Common myeloid progenitor, CD34-positive (primary cell): Measurements from ENCODE around the gene MYCT1.
A peak's percentile ranks its signal among the peaks of the same experiment; 100 is the strongest.

ENCODE experiments used
- CTCF ChIA-PET: fragments of 350-600 bp; sonication (Branson Sonifier 250); formaldehyde crosslinking; loops from one replicate; lab custom pipeline; 2021; ENCODE audit warnings: antibody characterized with exemption; lab: Charles Lee
- POLR2A ChIA-PET: fragments of 350-600 bp; sonication (Branson Sonifier 250); formaldehyde crosslinking; loops from one replicate; lab custom pipeline; 2021; ENCODE audit warnings: antibody characterized with exemption; lab: Charles Lee
- DNase-seq, 3 donors: peaks; one replicate each; pipeline versions ENCODE4 v3.0.0 to v3.0.0-alpha.2; 2013
- H3K27ac ChIP-seq, 2 experiments: 1 replicate in 1 of 2; 2 replicates in 1 of 2; pipeline ENCODE4 v1.7.0; 2013; ENCODE audit warnings: inconsistent platforms in 2 of 2, low read length in 2 of 2, mild to moderate bottlenecking in 2 of 2, low read depth in 1 of 2, moderate library complexity in 1 of 2; ENCODE audit not compliant: severe bottlenecking in 2 of 2, insufficient read depth in 1 of 2, poor library complexity in 1 of 2
- H3K27me3 ChIP-seq, 5 experiments: replicated peaks in 2 of 5; 1 replicate in 3 of 5; 2 replicates in 2 of 5; pipeline versions ENCODE4 v1.6.1 to v1.7.0; 2013; ENCODE audit warnings: low read length in 4 of 5, mild to moderate bottlenecking in 2 of 5, moderate library complexity in 2 of 5, inconsistent platforms in 1 of 5; ENCODE audit not compliant: insufficient read depth in 5 of 5, control insufficient read depth in 4 of 5
- H3K36me3 ChIP-seq, 4 experiments: 1 replicate in 2 of 4; 2 replicates in 2 of 4; pipeline versions ENCODE4 v1.6.1 to v1.7.0; 2013; ENCODE audit warnings: low read length in 3 of 4, control low read depth in 1 of 4, mild to moderate bottlenecking in 1 of 4; ENCODE audit not compliant: control insufficient read depth in 4 of 4, insufficient read depth in 4 of 4
- H3K4me1 ChIP-seq, 4 experiments: 1 replicate in 3 of 4; 2 replicates in 1 of 4; pipeline versions ENCODE4 v1.6.1 to v1.7.1; 2013; ENCODE audit warnings: low read length in 3 of 4, mild to moderate bottlenecking in 3 of 4, control low read depth in 1 of 4, inconsistent platforms in 1 of 4, moderate library complexity in 1 of 4; ENCODE audit not compliant: control insufficient read depth in 4 of 4, insufficient read depth in 4 of 4; ENCODE audit errors: control extremely low read depth in 1 of 4
- H3K4me3 ChIP-seq, 7 experiments: 1 replicate in 4 of 7; 2 replicates in 3 of 7; pipeline versions ENCODE4 v1.5.1 to v1.7.0; 2013; ENCODE audit warnings: mild to moderate bottlenecking in 7 of 7, low read length in 6 of 7, moderate library complexity in 6 of 7, inconsistent platforms in 2 of 7, low read depth in 2 of 7, control low read depth in 1 of 7; ENCODE audit not compliant: insufficient read depth in 4 of 7, control insufficient read depth in 1 of 7; ENCODE audit errors: extremely low read depth in 1 of 7
- H3K9me3 ChIP-seq, 5 experiments: 1 replicate in 4 of 5; 2 replicates in 1 of 5; pipeline versions ENCODE4 v1.6.1 to v1.7.1; 2013; ENCODE audit warnings: low read length in 4 of 5, mild to moderate bottlenecking in 2 of 5, inconsistent platforms in 1 of 5, low read depth in 1 of 5, moderate library complexity in 1 of 5; ENCODE audit not compliant: control insufficient read depth in 4 of 5, insufficient read depth in 2 of 5; ENCODE audit errors: control extremely low read depth in 1 of 5
- WGBS: methylation state at CpG from one replicate; pipeline ENCODE4 v1.1.5; 2013; ENCODE audit not compliant: insufficient coverage; 5-methylcytosine and 5-hydroxymethylcytosine counted together

The MYCT1 gene

GRCh38 chr6:152716322-152716721, 18.6 kb downstream of the MYCT1 start:
- WGBS: no CpG with 5 or more reads among the region's 3 CpGs
- ChIA-PET POLR2A (no interaction called here), CTCF (interaction anchor here (1.7 kb wide), 1 partner anchor 14 kb away, joined by 6 read pairs; no protein-coding TSS in a partner anchor)

GRCh38 chr6:152720974-152721373, 23.3 kb downstream of the MYCT1 start:
- Histone ChIP-seq H3K4me1 (peaks cover 0 to 12% (median 4%) of the 10 kb centered on the region in 4 experiments), H3K36me3 (peaks cover 0 to 21% (median 7%) of the 10 kb centered on the region in 4 experiments), H3K27ac (no peak overlapping the region), H3K4me3 (no peak overlapping the region), H3K27me3 (no peaks in the 10 kb centered on the region), H3K9me3 (peaks cover 0 to 2% (median 0%) of the 10 kb centered on the region in 5 experiments)
- 20% methylated on average over 1 of the region's 3 CpGs for WGBS
- ChIA-PET POLR2A (no interaction called here), CTCF (interaction anchor here (0.8 to 1.4 kb wide), 6 partner anchors 8 to 228 kb away, joined by 3 to 5 read pairs (median 3); no protein-coding TSS in a partner anchor)
- DNase-seq: peak in 1 of 3 donors; percentile 39

More at GRCh38 chr6:152716322-152716721, 18.6 kb downstream of the MYCT1 start:
- H3K27ac ChIP-seq: no peak overlapping the region
- DNase-seq: no peak
- peaks cover 0 to 16% (median 0%) of the 10 kb centered on the region in 5 experiments for H3K9me3 ChIP-seq
- H3K4me3 ChIP-seq: no peak overlapping the region
- no peaks in the 10 kb centered on the region for H3K27me3 ChIP-seq
- H3K36me3 ChIP-seq: peaks cover 0 to 16% (median 7%) of the 10 kb centered on the region in 4 experiments
- H3K4me1 ChIP-seq: peaks cover 0 to 12% (median 4%) of the 10 kb centered on the region in 4 experiments

DNA sequence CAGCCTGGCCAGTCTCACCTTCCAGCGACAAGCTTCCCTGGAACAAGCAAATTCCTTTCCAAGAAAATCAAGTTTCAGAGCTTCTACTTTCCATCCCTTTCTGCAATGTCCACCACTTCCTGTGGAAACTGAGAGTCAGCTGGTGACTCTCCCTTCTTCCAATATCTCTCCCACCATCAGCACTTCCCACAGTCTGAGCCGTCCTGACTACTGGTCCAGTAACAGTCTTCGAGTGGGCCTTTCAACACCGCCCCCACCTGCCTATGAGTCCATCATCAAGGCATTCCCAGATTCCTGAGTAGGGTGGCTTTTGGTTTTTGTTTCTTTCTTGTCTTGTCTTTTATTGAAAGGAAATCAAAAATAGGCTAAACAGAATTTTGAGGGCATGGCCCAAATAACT, 24.3 kb downstream of the MYCT1 start:
- Histone ChIP-seq H3K4me3 (no peak overlapping the region), H3K27me3 (no peaks in the 10 kb centered on the region), H3K36me3 (peaks cover 0 to 21% (median 6%) of the 10 kb centered on the region in 4 experiments), H3K4me1 (peaks cover 0 to 12% (median 4%) of the 10 kb centered on the region in 4 experiments), H3K9me3 (peaks cover 0 to 2% (median 0%) of the 10 kb centered on the region in 5 experiments), H3K27ac (no peak overlapping the region)
- no peak for DNase-seq
- ChIA-PET POLR2A (no interaction called here), CTCF (no interaction called here)
- 100% methylated on average over 2 of the region's 4 CpGs for WGBS

- Histone ChIP-seq H3K27ac (no peak overlapping the region), H3K27me3 (no peaks in the 10 kb centered on the region), H3K36me3 (peaks cover 0 to 21% (median 3%) of the 10 kb centered on the region in 4 experiments), H3K9me3 (no peaks in the 10 kb centered on the region), H3K4me3 (no peak overlapping the region), H3K4me1 (peaks cover 0 to 12% (median 4%) of the 10 kb centered on the region in 4 experiments)
- WGBS: 100% methylated on average over 1 of the region's 1 CpG
- DNase-seq: no peak
- CTCF ChIA-PET: interaction anchor here (1.3 kb wide), 1 partner anchor 231 kb away, joined by 7 read pairs; no protein-coding TSS in a partner anchor
- POLR2A ChIA-PET: no interaction called here
Observed at GRCh38 chr6:152723398-152723797, 25.7 kb downstream of the MYCT1 start.

- 63% methylated on average over 3 of the region's 4 CpGs for WGBS
- Histone ChIP-seq H3K27ac (no peak overlapping the region), H3K4me3 (no peak overlapping the region), H3K27me3 (no peaks in the 10 kb centered on the region), H3K9me3 (no peaks in the 10 kb centered on the region), H3K4me1 (no peaks in the 10 kb centered on the region), H3K36me3 (peaks cover 0 to 21% (median 3%) of the 10 kb centered on the region in 4 experiments)
- CTCF ChIA-PET: interaction anchor here (1.3 kb wide), 1 partner anchor 222 kb away, joined by 3 read pairs; no protein-coding TSS in a partner anchor
- DNase-seq: no peak
- POLR2A ChIA-PET: interaction anchor here (0.6 kb wide), 1 partner anchor 157 kb away, joined by 3 read pairs; no protein-coding TSS in a partner anchor
Observed at GRCh38 chr6:152726313-152726712, 28.6 kb downstream of the MYCT1 start.

DNA sequence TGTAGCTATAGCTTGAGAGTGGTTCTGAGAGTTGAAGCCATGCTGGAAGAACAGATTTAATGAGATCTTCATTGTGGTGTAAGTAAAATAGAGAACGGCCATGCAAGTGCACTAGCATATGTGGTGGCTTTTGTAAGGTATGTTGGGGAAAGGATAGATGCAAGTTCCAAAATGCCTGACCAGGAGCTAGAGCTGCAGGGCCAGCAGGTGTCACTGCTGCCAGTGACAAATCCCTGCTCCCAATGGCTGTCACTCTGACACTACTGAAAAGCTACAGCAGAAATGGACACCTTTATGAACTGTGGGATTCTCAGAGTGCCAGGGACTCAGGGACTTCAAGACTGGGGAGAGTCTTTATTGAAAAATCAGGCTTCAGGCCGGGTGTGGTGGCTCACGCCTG, 29.8 kb downstream of the MYCT1 start:
- Histone ChIP-seq H3K27me3 (no peaks in the 10 kb centered on the region), H3K9me3 (peaks cover 0 to under 1% (median 0%) of the 10 kb centered on the region in 5 experiments), H3K4me1 (no peaks in the 10 kb centered on the region), H3K27ac (no peak overlapping the region), H3K4me3 (no peak overlapping the region), H3K36me3 (peaks cover 0 to 15% (median 3%) of the 10 kb centered on the region in 4 experiments)
- no peak for DNase-seq
- WGBS: 98% methylated on average over 3 of the region's 3 CpGs
- POLR2A ChIA-PET: no interaction called here
- CTCF ChIA-PET: interaction anchor here (1.0 to 1.3 kb wide), 2 partner anchors 20 to 221 kb away, joined by 3 read pairs; no protein-coding TSS in a partner anchor

GRCh38 chr6:152734630-152735029, 36.9 kb downstream of the MYCT1 start:
- CTCF ChIA-PET: no interaction called here
- WGBS: no CpG with 5 or more reads among the region's 2 CpGs

More at GRCh38 chr6:152734630-152735029, 36.9 kb downstream of the MYCT1 start:
- no peak overlapping the region for H3K27ac ChIP-seq
- no peaks in the 10 kb centered on the region for H3K36me3 ChIP-seq
- H3K9me3 ChIP-seq: peaks cover 0 to 8% (median 0%) of the 10 kb centered on the region in 5 experiments
- POLR2A ChIA-PET: interaction anchor here (0.6 kb wide), 1 partner anchor 79 kb away, joined by 3 read pairs; no protein-coding TSS in a partner anchor
- no peak for DNase-seq
- H3K4me3 ChIP-seq: no peak overlapping the region
- peaks cover 0 to 14% (median 0%) of the 10 kb centered on the region in 4 experiments for H3K4me1 ChIP-seq
- H3K27me3 ChIP-seq: no peaks in the 10 kb centered on the region
